HCT116 (cell line): ENCODE results near the gene CHDH. TPM values are rescaled to one million over a fixed set of nuclear protein-coding genes. Genes with fewer than 3 reads are reported as not detected.

Experiments used
- ATAC-seq: fragments of 200-7000 bp; cut with Tn5 transposase; 2 replicates; pipeline ENCODE4 v1.9.1; 2020; ENCODE audit warnings: mild to moderate bottlenecking, moderate library complexity
- BruUV-seq: library from RNA; stranded (reverse); fragments of 400-500 nt; replicated peaks from 2 replicates; lab custom pipeline; 2021; lab: Mats Ljungman, UMichigan
- CTCF ChIA-PET: fragments of 300-600 bp; sonication (Branson Sonifier 250); formaldehyde crosslinking; loops from one replicate; lab custom pipeline; 2021; ENCODE audit warnings: antibody characterized with exemption; lab: Charles Lee
- POLR2A ChIA-PET: fragments of 300-600, 350-600 bp; sonication (Branson Sonifier 250); formaldehyde crosslinking; loops from one replicate; lab custom pipeline; 2021; ENCODE audit warnings: antibody characterized with exemption; lab: Charles Lee
- RAD21 ChIA-PET, 2 experiments: fragments of 300-600 bp; sonication (Branson Sonifier 250); formaldehyde crosslinking; loops; one replicate each; lab custom pipeline; 2023; ENCODE audit warnings: low total read pairs in 2 of 2; ENCODE audit not compliant: uncharacterized antibody in 2 of 2, unreplicated experiment in 2 of 2, low non-redundant PET in 1 of 2; lab: Charles Lee
- DNase-seq: peaks from one replicate; pipeline ENCODE4 v3.0.0-alpha.2; 2010; ENCODE audit warnings: low read depth, low spot score
- H2AFZ ChIP-seq: fragments of 200-600 bp; shearing (Covaris generic), sonication (generic); 2 replicates; pipeline ENCODE4 v1.6.1; 2017; ENCODE audit warnings: low read depth, mixed run types, mixed read lengths, antibody characterized with exemption, low read length; ENCODE audit not compliant: poor library complexity, severe bottlenecking
- H3K27ac ChIP-seq: 2 replicates; pipeline ENCODE4 v1.5.1; 2012; ENCODE audit warnings: low read depth, low read length
- H3K27me3 ChIP-seq: fragments of 200-600 bp; sonication (generic); 2 replicates; pipeline ENCODE4 v1.6.1; 2016; ENCODE audit warnings: mixed run types, low read length, mixed read lengths; ENCODE audit not compliant: insufficient read depth
- H3K36me3 ChIP-seq, 2 experiments: fragments of 200-500 bp in 1 of 2; fragments of 200-600 bp in 1 of 2; sonication (Bioruptor generic) in 1 of 2; sonication (generic) in 1 of 2; 2 replicates each; pipeline versions ENCODE4 v1.5.1 to v1.6.1; 2014 to 2016; ENCODE audit warnings: low read length in 2 of 2, inconsistent platforms in 1 of 2, mixed read lengths in 1 of 2, mixed run types in 1 of 2; ENCODE audit not compliant: insufficient read depth in 2 of 2, control insufficient read depth in 1 of 2
- H3K4me1 ChIP-seq, 2 experiments: fragments of 200-600 bp in 1 of 2; sonication (generic) in 1 of 2; 2 replicates each; pipeline versions ENCODE4 v1.5.1 to v1.6.1; 2012 to 2017; ENCODE audit warnings: low read length in 2 of 2, inconsistent platforms in 1 of 2, mild to moderate bottlenecking in 1 of 2, mixed read lengths in 1 of 2, mixed run types in 1 of 2, moderate library complexity in 1 of 2; ENCODE audit not compliant: insufficient read depth in 2 of 2, control insufficient read depth in 1 of 2
- H3K4me2 ChIP-seq: fragments of 200-600 bp; sonication (generic); 2 replicates; pipeline ENCODE4 v1.6.1; 2017; ENCODE audit warnings: mixed run types, low read length, mixed read lengths
- H3K4me3 ChIP-seq, 2 experiments: fragments of 200-600 bp in 1 of 2; sonication (generic) in 1 of 2; replicated peaks in 1 of 2; 2 replicates each; pipeline ENCODE4 v1.5.1; 2011 to 2016; ENCODE audit warnings: low read length in 2 of 2, control low read depth in 1 of 2, low read depth in 1 of 2, mild to moderate bottlenecking in 1 of 2, mixed read lengths in 1 of 2, mixed run types in 1 of 2
- H3K79me2 ChIP-seq: fragments of 200-600 bp; sonication (generic); 2 replicates; pipeline ENCODE4 v1.6.1; 2017; ENCODE audit warnings: mild to moderate bottlenecking, mixed run types, low read length, moderate library complexity, mixed read lengths; ENCODE audit not compliant: insufficient read depth
- H3K9ac ChIP-seq: fragments of 200-600 bp; sonication (generic); 2 replicates; pipeline ENCODE4 v1.6.1; 2016; ENCODE audit warnings: low read length, mixed read lengths
- H3K9me2 ChIP-seq: fragments of 200-600 bp; sonication (generic), shearing (Covaris generic); 2 replicates; pipeline ENCODE4 v1.6.1; 2017; ENCODE audit warnings: mixed run types, mild to moderate bottlenecking, moderate library complexity; ENCODE audit not compliant: insufficient read depth
- H3K9me3 ChIP-seq, 2 experiments: fragments of 200-500 bp in 1 of 2; fragments of 200-600 bp in 1 of 2; sonication (Bioruptor generic) in 1 of 2; sonication (generic) in 1 of 2; 2 replicates each; pipeline ENCODE4 v1.6.1; 2014 to 2017; ENCODE audit warnings: low read length in 2 of 2, mixed read lengths in 2 of 2, inconsistent platforms in 1 of 2, low read depth in 1 of 2, mild to moderate bottlenecking in 1 of 2, mixed run types in 1 of 2, moderate library complexity in 1 of 2; ENCODE audit not compliant: control insufficient read depth in 1 of 2, insufficient read depth in 1 of 2
- H4K20me1 ChIP-seq: fragments of 200-600 bp; sonication (generic), shearing (Covaris generic); 2 replicates; pipeline ENCODE4 v1.6.1; 2017; ENCODE audit warnings: mixed run types, mild to moderate bottlenecking, moderate library complexity; ENCODE audit not compliant: insufficient read depth
- EGR1 ChIP-seq: IDR thresholded peaks from 2 replicates; pipeline ENCODE4 v1.6.1; 2012; ENCODE audit warnings: low read depth
- EZH2phosphoT487 ChIP-seq: fragments of 200-600 bp; IDR thresholded peaks from 2 replicates; pipeline ENCODE4 v1.6.1; 2018; ENCODE audit warnings: antibody characterized with exemption, borderline replicate concordance
- RAD21 ChIP-seq: IDR thresholded peaks from 2 replicates; pipeline ENCODE4 v1.6.1; 2012; ENCODE audit warnings: low read depth, mild to moderate bottlenecking
- SP1 ChIP-seq: IDR thresholded peaks from 2 replicates; pipeline ENCODE4 v1.6.1; 2012; ENCODE audit warnings: low read depth
- TCF7L2 ChIP-seq: IDR thresholded peaks from 2 replicates; pipeline ENCODE4 v1.7.0; 2011; ENCODE audit warnings: borderline replicate concordance, inconsistent platforms; ENCODE audit not compliant: insufficient read depth, insufficient read length; ENCODE audit errors: extremely low read depth
- ZBTB33 ChIP-seq: IDR thresholded peaks from 2 replicates; pipeline ENCODE4 v1.6.1; 2011; ENCODE audit warnings: mild to moderate bottlenecking, low read length, moderate library complexity; ENCODE audit not compliant: insufficient replicate concordance; ENCODE audit errors: extremely low read depth
- intact Hi-C: fragments of 100-400 bp; cut with micrococcal nuclease; formaldehyde crosslinking; loops from 2 replicates; pipeline ENCODE4 v1.10.0; 2022
- total RNA-seq: library from RNA; stranded (reverse); gene quantifications from one replicate; pipeline ENCODE4 v1.2.1, GENCODE V29; 2021; ENCODE audit not compliant: unreplicated experiment

Gene CHDH
- total RNA-seq, 1 experiment from 2014 or later, result 10.8 TPM

- ChIA-PET CTCF (no interaction called here), POLR2A (no interaction called here), RAD21 (no interaction called here)
- H3K79me2 ChIP-seq, result no peaks in the 10 kb centered on the region
- no peaks in the 10 kb centered on the region for H3K4me1 ChIP-seq
- H3K36me3 ChIP-seq, result peaks cover 4 to 13% of the 10 kb centered on the region in 2 experiments; a peak in 2 of 4 replicates
- H3K9ac ChIP-seq, result no peak overlapping the region
- H3K27me3 ChIP-seq, result no peaks in the 10 kb centered on the region
- intact Hi-C loops, result no loop called here
- BruUV-seq, result no TSS peak
- no peaks in the 10 kb centered on the region for H4K20me1 ChIP-seq
- no peak overlapping the region for H3K4me3 ChIP-seq
- H3K9me2 ChIP-seq, result no peaks in the 10 kb centered on the region
- no peaks in the 10 kb centered on the region for H3K9me3 ChIP-seq
- no peak overlapping the region for H3K27ac ChIP-seq
- no peak for DNase-seq
- no peak overlapping the region for H2AFZ ChIP-seq
- H3K4me2 ChIP-seq, result no peak overlapping the region
- no peak for TF ChIP-seq ZBTB33
- TF ChIP-seq SP1, result no peak
- no peak for TF ChIP-seq RAD21
- no peak for TF ChIP-seq EGR1
- TF ChIP-seq TCF7L2, result no peak
- no peak for TF ChIP-seq EZH2phosphoT487
- ATAC-seq, result no peak
Observed at GRCh38 chr3:53860196-53860595, 14.0 kb upstream of the CHDH start.

- Histone ChIP-seq H3K27me3 (no peaks in the 10 kb centered on the region), H3K4me3 (no peak overlapping the region), H3K4me2 (no peak overlapping the region), H3K27ac (no peak overlapping the region), H3K79me2 (no peaks in the 10 kb centered on the region), H2AFZ (no peak overlapping the region), H4K20me1 (no peaks in the 10 kb centered on the region), H3K9me2 (no peaks in the 10 kb centered on the region), H3K9ac (no peak overlapping the region), H3K9me3 (no peaks in the 10 kb centered on the region), H3K36me3 (peaks cover 0 to 13% of the 10 kb centered on the region in 2 experiments; a peak in 2 of 4 replicates), H3K4me1 (no peaks in the 10 kb centered on the region)
- RAD21 ChIA-PET, result no interaction called here
- intact Hi-C loops, result no loop called here
- BruUV-seq, result no TSS peak
- DNase-seq (no peak), ATAC-seq (no peak)
- TF ChIP-seq EZH2phosphoT487, result no peak
- CTCF ChIA-PET, result interaction anchor here (0.7 kb wide), 1 partner anchor 12 kb away, joined by 3 read pairs; no protein-coding TSS in a partner anchor
- POLR2A ChIA-PET, result no interaction called here
Observed at GRCh38 chr3:53859178-53859577, 13.0 kb upstream of the CHDH start.
